GM18505 (cell line): Measurements from ENCODE around the gene BRAT1.

ENCODE experiments used
- ATAC-seq: cut with Tn5 transposase; IDR thresholded peaks from one replicate; pipeline ENCODE4 v1.9.1; 2021; ENCODE audit not compliant: unreplicated experiment
- POLR2A ChIP-seq: IDR thresholded peaks from 4 replicates; pipeline ENCODE4 v1.6.1; 2011; ENCODE audit warnings: borderline replicate concordance; ENCODE audit not compliant: insufficient read depth, insufficient read length; ENCODE audit errors: extremely low read depth

BRAT1 gene

DNA sequence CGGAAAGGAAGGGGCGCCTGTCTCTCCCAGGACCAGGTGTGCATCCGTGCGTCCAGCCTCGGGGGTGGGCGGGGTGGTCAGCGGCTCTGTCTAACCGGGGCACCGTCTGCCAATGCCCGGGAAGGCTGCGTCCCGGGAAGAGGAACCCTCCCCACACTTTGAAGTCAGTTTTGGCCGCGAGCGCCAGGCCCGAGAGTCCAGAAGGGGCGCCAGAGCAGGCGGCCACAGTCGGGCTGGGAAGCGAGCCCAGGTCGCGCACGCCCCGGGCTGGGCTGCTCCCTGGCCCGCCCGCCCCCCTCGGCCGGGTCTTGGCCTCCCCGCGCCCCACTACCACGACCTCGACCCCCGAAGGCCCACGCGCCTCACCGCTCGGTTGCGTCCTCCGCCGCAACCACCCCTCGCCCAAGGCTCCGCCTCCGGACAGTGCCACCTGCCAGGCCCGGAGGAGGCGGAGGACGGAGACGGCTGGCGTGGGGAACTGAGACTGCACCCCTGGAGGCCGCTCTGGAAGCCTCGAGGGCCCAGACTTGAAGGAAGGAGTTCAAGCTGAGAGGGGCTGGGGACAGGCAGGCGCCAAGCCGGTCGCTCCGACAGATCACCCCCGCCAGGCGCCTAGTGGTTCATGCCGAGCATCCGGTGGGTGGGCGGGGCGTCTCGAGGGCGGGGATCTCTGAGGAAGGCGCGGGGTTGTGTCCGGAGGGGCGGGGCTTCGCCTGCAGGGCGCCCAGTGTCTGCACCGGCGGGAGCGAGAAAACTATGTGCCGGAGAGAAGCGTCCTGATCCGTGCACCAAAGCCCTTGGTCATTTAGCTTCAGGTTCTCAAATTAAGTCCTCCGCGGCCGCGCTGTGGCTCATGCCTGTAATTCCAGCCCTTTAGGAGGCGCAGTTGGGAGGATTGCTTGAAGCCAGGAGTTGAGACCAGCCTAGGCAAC, at the start of gene BRAT1:
BRAT1 (minus strand) TSS at position 404 of the 932 bp plus-strand sequence. CDS start 1,093 bp downstream, outside the sequence.
- TF ChIP-seq POLR2A: peak; percentile 78
- ATAC-seq: peak; percentile 59

DNA sequence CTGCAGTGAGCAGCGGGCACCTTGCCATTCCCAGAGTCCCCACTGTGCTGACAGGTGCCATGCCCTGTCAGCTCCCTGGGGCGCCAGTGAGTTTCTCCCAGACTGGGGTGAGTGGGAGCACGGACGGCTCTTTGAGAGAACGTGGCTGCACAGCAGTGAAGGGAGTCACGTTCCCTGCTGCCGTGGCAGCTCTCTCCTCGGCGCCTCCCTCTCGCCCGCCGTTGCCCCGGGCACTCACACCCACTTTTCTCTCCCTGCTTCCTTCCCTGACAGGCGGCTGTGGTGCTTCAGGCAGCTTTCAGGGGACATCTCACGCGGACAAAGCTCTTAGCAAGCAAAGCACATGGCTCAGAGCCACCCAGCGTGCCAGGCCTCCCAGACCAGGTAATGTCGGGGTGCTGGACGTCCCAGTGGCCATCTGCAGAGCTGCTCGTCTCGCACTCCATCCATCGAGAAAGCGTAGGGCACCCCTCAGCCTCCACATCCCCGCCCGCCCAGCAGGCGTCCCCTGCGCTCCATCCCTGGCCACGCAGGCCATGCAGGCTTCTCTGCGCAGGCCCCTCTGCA, 49.4 kb upstream of the BRAT1 start:
- no peak for TF ChIP-seq POLR2A
- no peak for ATAC-seq

DNA sequence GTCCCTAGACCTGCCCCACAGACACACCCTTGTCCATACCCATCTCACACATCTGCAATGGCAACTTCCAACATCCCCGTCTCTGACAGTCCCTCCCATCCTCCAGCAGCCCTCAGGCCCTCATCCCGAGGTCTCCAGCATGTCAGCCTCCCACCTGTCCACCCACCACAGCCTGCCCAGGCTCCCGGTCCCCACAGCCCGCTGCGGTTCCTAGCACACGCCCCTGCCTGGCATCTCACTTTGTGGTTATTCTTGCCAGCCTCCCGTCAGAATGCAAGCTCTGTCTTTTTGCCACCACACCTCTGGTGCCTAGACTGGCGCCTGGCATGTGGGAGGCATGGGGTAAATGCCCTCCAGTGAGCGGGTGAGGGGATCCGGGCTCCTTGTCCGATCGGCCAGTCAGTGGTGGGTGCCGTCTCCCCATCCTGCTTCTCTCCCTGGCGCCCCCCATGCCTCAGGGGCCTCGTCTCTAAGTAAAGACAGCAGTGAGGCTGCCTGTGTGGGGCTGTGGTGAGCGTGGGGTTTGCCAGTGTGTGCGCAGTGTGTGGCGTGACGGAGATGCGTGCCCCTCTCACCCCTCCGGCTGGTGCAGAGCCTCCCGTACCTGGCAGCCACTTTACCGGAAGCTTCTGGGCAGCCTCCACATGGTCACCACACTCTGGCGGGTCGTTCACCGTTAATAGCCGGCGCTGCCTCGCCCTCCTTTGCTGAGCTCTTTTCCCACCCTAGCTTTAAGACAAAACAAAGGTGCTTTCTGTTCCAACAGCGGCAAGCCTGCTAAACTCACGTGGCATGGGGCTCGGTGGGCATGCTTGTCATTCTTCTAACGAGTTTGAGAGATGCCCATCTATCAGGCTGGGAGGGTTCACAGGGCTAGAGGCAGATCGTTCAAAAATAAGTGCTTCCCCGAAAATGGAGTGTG, 48.0 kb upstream of the BRAT1 start:
- no peak for ATAC-seq
- TF ChIP-seq POLR2A: no peak

DNA sequence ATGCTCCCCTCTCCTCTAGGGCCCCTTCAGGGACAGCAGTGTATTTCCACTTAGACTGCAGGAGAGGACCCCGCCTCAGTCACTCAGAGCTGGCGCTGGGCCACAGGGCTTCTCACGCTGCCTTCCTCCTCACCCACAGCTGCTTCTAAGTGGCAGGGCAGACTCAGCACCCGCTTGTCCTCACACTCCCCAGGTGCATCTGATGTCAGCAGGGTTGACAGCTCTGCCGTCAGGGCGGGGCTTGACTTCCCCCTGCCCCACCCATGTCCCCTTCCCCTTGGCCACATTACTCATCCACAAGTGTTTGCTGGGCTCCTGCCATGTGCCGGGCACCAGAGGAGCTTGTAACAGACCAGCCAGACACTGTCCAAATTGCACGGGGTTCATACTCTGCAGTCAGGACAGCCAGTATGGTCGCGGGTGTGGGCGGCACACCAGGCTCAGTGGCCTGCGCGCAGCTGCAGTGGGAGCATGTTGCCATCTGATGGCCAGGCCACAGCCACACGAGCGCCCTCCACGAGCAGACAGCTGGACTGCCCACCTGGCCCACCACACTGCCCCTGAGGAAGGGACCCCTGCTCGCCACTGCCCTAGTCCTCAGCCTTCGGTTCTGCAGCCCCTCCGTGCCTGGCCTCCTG, 47.2 kb upstream of the BRAT1 start:
- ATAC-seq: no peak
- TF ChIP-seq POLR2A: no peak

DNA sequence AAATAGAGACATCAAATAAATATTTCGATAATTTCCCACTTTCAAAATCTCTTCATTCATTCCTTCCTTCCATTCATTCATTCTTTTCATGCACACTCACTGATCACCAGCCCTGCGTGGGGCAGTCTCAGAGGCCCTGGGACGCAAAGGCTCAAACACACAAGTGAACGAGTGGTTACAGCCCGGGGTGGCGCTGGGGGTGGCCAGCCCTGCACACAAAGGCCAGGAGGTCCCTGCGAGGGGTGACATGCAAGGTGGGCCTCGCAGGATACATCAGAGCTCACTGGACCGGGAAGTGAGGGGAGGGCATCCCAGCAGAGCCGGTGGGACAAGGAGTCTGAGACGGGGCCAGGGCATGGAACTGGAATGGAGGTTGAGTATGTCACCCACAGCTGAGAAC, 46.6 kb upstream of the BRAT1 start:
- no peak for ATAC-seq
- no peak for TF ChIP-seq POLR2A

DNA sequence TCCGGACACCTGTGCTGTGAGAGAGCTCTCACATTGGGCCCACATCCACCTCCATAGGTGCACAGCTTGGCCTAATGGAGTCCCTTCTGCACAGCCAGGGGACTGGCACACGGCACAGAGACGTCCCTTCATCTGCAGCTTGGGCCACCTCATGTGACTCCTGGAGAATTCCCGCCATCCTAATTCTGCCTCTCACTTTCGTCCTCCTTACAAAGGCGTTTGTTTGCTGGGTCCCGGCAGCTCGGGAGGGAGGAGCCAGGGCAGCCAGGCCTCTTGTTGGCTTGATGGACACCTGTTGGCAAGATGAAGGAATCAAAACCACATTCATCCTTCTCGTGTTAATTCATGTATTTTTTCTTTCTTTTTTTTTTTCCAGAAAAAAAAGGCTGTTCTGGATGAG, 45.7 kb upstream of the BRAT1 start:
- no peak for TF ChIP-seq POLR2A
- ATAC-seq: no peak

DNA sequence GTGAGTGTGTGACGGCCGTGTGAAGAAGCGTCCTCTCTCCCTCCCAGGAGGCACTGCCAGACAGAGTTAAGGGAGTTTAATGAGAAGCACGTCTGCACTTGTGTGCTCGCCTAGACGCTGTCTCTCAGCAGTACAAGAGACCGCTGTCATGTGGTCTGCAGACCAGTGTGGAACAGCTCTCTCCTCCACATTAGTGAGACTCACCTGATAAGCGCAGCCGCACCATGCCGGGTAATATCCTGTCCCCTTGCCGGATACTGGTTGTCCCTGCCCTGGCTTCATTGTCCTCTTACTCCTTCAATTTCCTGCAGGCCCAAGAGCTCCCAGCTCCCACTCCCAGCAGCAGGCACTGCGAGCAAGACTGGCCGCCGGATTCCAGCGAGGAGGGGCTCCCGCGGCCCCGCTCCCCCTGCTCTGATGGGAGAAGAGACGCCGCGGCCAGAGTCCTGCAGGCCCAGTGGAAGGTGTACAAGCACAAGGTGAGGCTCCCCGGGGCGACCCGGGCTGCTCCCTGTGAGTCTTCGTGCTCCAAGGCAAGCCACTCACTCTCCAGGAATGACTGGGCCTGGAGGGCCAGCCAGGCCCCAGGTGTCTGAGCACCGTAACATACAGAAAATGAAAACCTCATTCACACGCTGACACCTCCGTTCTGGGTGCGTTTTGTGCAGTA, 43.0 kb upstream of the BRAT1 start:
- no peak for ATAC-seq
- no peak for TF ChIP-seq POLR2A

DNA sequence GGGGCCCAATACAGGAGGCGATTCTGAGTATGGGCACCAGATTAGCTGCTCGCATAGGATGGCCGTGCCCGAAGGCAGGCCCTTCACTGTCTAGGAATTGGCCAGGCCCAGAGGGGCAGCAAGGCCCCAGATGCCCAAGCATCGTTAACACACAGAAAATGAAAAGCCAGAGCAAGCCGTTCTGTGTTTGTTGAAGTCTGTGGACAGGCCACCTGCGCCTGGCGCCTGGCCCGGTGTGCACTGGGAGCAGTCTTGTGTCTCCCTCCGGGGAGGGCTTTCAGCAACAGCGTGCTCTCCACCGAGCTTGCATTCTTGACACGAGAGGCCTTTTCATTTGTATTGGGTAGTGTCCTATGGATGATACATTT, 41.9 kb upstream of the BRAT1 start:
- no peak for TF ChIP-seq POLR2A
- ATAC-seq: no peak

DNA sequence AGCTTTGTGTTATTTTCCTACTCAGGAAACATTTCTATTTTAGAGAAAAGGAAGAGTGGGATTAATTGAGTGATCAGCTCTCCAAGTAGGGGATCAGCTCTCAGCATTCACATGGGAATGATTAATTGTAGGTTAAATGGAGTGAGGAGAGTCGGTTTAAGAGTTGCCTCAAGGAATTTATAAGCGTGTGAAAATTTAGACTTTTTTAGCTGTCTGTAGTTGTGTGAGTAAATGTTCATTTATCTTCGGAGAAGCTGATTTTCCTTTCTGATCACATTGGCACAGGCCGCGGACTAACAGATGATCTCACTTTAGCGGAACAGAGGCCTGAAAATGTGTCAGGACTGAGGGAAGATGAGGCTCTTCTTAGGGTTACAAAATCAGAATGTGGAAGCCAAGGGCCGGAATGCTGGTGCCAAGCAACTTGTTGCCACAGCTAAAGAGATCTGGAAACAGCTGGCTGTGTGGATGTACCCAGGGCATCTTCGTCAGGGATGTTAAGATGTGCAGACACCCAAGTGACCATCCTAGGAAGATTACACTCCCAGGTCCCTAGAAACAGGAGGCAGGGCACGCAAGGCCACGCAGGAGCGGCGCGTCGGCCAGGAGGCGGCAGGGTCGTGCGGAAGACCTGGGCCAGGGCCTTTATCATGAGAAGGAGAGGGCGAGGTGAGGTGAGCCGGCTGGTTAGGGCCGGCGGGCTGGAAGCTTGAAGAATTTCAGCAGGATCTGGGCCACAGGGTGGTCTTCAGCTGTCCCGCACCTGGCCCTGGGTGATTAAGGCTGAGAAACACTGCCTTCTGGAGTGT, 41.3 kb upstream of the BRAT1 start:
- no peak for TF ChIP-seq POLR2A
- ATAC-seq: no peak

DNA sequence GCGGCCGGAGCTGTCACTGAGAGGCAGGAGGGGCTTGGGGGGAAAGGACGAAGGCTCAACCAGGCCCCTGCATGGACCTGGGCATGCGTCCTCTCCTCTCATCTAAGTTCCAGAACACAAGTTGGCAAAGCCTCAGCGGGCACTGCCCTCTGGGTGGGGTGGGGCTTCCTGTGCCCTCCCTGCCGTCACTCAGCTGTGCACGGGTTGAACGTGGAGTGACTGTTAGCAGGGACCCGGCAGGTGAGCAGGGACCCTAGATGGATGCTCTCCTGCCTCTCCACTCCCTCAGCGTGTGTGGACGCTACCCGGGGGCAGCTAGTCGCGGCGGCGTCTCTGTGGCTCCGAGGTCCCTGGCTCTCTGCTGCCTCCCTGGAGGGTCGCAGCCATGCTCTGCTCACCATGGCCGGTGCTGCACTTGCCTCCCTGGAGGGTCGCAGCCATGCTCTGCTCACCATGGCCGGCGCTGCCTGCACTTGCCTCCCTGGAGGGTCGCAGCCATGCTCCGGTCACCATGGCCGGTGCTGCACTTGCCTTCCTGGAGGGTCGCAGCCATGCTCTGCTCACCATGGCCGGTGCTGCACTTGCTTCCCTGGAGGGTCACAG, 40.0 kb upstream of the BRAT1 start:
- no peak for ATAC-seq
- TF ChIP-seq POLR2A: no peak

DNA sequence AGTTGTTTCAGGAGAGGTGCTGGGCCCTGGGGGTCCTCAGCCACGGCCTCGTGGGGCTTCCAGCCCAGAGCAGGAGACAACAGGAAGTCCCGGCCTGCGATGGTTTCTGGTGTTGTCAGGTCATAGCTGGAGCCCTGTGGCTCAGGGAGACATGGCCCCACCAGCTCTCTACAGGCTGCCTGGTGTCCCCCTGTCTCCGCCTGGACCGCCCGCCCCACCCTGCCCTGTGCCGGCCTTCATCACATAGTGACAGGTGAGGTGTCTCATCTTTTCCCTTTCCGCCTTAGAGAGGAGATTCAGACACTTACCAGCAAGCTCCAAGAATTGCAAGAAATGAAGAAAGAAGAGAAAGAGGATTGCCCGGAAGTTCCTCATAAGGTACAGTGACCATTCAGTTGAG, 39.3 kb upstream of the BRAT1 start:
- no peak for TF ChIP-seq POLR2A
- ATAC-seq: no peak
